Adipocyte (in vitro differentiated cells): ENCODE measurements around the gene MLN.

Source experiments
- DNase-seq: peaks from one replicate; pipeline ENCODE4 v3.0.0-alpha.2; 2015; ENCODE audit warnings: low read depth
- H3K27me3 ChIP-seq: replicated peaks from 2 replicates; pipeline ENCODE4 v1.7.0; 2013; ENCODE audit warnings: mild to moderate bottlenecking, low read length, moderate library complexity; ENCODE audit not compliant: control insufficient read depth, insufficient read depth
- H3K36me3 ChIP-seq: 2 replicates; pipeline ENCODE4 v1.7.0; 2013; ENCODE audit warnings: low read length, mild to moderate bottlenecking, moderate library complexity; ENCODE audit not compliant: control insufficient read depth, insufficient read depth, severe bottlenecking
- H3K4me1 ChIP-seq: 2 replicates; pipeline ENCODE4 v1.7.0; 2013; ENCODE audit warnings: mild to moderate bottlenecking, low read length, moderate library complexity; ENCODE audit not compliant: control insufficient read depth, insufficient read depth
- H3K4me3 ChIP-seq: 2 replicates; pipeline ENCODE4 v1.7.0; 2013; ENCODE audit warnings: mild to moderate bottlenecking, low read length, moderate library complexity
- H3K9ac ChIP-seq: 2 replicates; pipeline ENCODE4 v1.7.0; 2013; ENCODE audit warnings: mild to moderate bottlenecking, low read length, moderate library complexity
- H3K9me3 ChIP-seq: 2 replicates; pipeline ENCODE4 v1.7.0; 2013; ENCODE audit warnings: mild to moderate bottlenecking, low read length, moderate library complexity; ENCODE audit not compliant: control insufficient read depth

MLN gene

DNA sequence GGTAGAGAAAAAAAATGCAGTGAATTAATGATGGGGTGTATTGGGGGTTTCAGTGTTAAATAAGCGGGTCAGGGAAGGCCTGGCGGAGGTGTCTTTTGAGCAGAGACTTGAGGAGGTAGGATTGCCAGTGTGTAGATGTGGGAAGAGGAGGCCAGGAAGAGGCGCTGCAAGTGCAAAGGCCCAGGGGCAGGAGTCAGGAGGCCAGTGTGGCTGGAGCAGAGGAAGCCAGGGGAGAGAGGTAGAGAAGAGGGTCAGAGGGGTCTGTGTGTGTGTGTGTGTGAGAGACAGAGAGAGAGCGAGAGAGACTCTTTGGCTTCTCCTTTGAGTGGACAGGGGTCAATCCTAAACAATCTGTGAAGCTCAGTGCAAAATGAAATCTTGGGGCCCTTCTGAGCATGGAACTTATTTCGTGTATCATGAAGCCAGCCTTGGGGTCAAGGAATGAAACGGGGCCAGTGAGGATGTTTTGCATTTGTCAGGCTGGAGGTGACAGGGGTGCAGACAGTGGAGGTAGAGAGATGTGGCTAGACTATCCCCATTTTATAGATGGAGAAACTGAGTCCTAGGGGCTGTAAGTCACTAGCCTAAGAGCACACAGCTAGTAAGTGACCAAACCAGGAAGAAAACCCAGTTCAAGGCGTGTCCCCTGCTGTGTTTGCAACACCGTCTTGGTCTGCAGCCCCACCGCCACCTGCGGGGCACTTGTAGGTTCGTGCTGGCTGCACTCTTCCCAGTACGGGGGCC is 47.4 kb downstream of the MLN start:
- Histone ChIP-seq H3K4me3 (no peak overlapping the region), H3K9ac (no peak overlapping the region), H3K4me1 (peaks cover 7% of the 10 kb centered on the region), H3K9me3 (no peaks in the 10 kb centered on the region), H3K27me3 (peaks cover 33% of the 10 kb centered on the region), H3K36me3 (no peaks in the 10 kb centered on the region)
- DNase-seq, result no peak

GRCh38 chr6:33755070-33755869 is 48.5 kb downstream of the MLN start:
- no peak overlapping the region for H3K4me3 ChIP-seq
- no peaks in the 10 kb centered on the region for H3K9me3 ChIP-seq
- DNase-seq, result no peak
- no peaks in the 10 kb centered on the region for H3K36me3 ChIP-seq
- peaks cover 15% of the 10 kb centered on the region for H3K4me1 ChIP-seq
- H3K27me3 ChIP-seq, result peaks cover 33% of the 10 kb centered on the region
- no peak overlapping the region for H3K9ac ChIP-seq

DNA sequence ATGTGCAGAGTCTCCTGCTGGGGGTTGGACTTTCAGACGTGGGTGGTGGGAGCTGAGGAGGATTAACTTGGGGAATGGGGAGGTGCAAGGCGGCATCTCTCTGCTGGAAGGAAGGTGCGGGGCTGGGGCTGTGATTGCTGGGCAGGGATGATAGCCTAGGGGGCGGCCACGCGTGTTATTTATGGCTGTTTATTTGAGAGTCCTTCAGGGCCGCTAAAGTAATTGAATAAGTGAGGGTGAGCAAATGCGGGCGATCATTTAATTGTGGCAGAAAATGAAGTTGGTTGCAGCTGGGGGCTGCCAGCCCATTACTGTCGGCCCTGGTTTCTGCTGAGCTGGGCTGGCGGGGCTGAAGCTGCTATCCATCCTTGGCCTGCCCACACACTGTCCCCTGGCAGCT is 49.6 kb downstream of the MLN start:
- Histone ChIP-seq H3K9me3 (no peaks in the 10 kb centered on the region), H3K4me3 (no peak overlapping the region), H3K27me3 (peaks cover 33% of the 10 kb centered on the region), H3K36me3 (no peaks in the 10 kb centered on the region), H3K9ac (no peak overlapping the region), H3K4me1 (peaks cover 15% of the 10 kb centered on the region)
- DNase-seq, result no peak

GRCh38 chr6:33752646-33753015 is 51.2 kb downstream of the MLN start:
- Histone ChIP-seq H3K9me3 (no peaks in the 10 kb centered on the region), H3K36me3 (no peaks in the 10 kb centered on the region), H3K4me3 (no peak overlapping the region), H3K9ac (no peak overlapping the region), H3K4me1 (peaks cover 15% of the 10 kb centered on the region), H3K27me3 (peaks cover 30% of the 10 kb centered on the region)
- DNase-seq, result no peak

- Histone ChIP-seq H3K9me3 (no peaks in the 10 kb centered on the region), H3K4me3 (no peak overlapping the region), H3K27me3 (peaks cover 24% of the 10 kb centered on the region), H3K36me3 (no peaks in the 10 kb centered on the region), H3K9ac (no peak overlapping the region), H3K4me1 (peaks cover 15% of the 10 kb centered on the region)
- no peak for DNase-seq
Observed at GRCh38 chr6:33751771-33752645, 51.8 kb downstream of the MLN start.

- no peaks in the 10 kb centered on the region for H3K36me3 ChIP-seq
- peaks cover 14% of the 10 kb centered on the region for H3K27me3 ChIP-seq
- no peak overlapping the region for H3K4me3 ChIP-seq
- peaks cover 28% of the 10 kb centered on the region for H3K4me1 ChIP-seq
- no peak overlapping the region for H3K9ac ChIP-seq
- DNase-seq, result no peak
- no peaks in the 10 kb centered on the region for H3K9me3 ChIP-seq
Observed at GRCh38 chr6:33750244-33750991, 53.4 kb downstream of the MLN start.

GRCh38 chr6:33749401-33749800 is 54.4 kb downstream of the MLN start:
- no peak overlapping the region for H3K9ac ChIP-seq
- peaks cover 28% of the 10 kb centered on the region for H3K4me1 ChIP-seq
- no peak overlapping the region for H3K4me3 ChIP-seq
- DNase-seq, result no peak
- no peaks in the 10 kb centered on the region for H3K36me3 ChIP-seq
- H3K27me3 ChIP-seq, result peaks cover 14% of the 10 kb centered on the region
- H3K9me3 ChIP-seq, result no peaks in the 10 kb centered on the region

DNA sequence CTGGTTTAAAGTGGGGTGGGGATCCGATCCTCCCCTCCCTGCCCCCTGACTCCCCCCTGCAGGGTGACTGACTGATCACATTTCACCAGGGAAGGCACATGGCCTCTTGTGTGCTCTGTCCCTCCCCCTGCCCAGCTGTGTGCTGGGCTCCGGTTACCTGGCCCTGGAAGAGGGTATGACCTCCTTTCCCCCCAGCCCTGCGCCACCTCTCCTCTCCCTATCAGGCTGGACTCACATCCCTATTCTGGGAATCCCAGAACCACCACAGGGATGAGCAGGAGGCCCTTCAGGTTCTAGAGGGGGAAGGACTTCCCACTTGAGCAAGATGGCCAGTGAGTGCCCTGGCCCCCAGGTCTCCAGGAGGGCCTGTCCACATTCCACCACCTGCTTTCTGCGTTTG is 55.0 kb downstream of the MLN start:
- Histone ChIP-seq H3K9me3 (no peaks in the 10 kb centered on the region), H3K4me1 (peaks cover 28% of the 10 kb centered on the region), H3K4me3 (no peak overlapping the region), H3K27me3 (peaks cover 18% of the 10 kb centered on the region), H3K36me3 (no peaks in the 10 kb centered on the region), H3K9ac (no peak overlapping the region)
- DNase-seq, result no peak

DNA sequence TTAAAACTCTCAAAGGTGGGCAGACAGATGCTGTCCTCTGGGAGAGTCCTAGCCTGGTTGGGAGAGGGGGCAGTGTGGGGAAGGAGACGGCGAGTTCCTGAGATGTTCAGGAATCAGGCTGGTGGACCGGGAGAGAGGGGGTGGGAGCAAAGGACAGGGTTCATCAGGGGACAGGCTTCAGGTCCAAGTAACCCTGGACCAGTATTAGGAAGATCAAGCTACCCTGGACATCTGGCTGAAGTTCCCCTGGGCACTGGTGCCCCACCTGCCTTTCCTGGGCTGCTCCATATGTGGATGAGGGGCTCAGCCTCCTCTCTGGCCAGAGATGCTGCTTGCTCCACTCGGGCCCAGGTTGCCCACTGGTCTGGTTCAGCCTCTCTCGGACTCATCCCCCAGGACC is 56.0 kb downstream of the MLN start:
- H3K9ac ChIP-seq, result no peak overlapping the region
- DNase-seq, result no peak
- H3K4me1 ChIP-seq, result peaks cover 28% of the 10 kb centered on the region
- H3K27me3 ChIP-seq, result peaks cover 25% of the 10 kb centered on the region
- no peaks in the 10 kb centered on the region for H3K9me3 ChIP-seq
- no peak overlapping the region for H3K4me3 ChIP-seq
- H3K36me3 ChIP-seq, result no peaks in the 10 kb centered on the region

DNA sequence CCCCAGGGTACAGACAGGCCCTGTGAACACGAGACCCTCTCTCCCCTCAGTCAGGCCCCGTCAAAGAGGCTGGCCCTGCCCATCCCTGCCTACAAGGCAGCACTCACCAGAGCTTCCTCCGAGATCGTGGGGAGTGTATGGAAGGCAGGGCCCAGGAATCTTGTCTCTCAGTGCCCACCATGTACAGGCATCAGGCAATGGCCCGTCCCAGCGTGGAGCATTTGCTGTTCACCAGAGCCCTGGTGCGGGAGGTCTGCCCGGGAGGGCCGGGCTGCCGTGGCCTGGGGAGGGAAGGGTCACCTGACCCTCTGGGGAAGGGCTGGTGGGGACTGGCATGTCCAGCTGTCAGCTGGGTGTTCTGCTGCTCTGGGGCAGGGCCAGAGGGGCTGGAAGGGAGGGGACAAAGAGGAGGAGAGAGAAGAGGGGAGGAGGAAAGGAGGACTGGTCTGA is 57.1 kb downstream of the MLN start, which contains the start of gene IP6K3:
Gene IP6K3 (minus strand): TSS at position 255 of the 450 bp plus-strand sequence. CDS start 11,429 bp downstream, outside the sequence.
- Histone ChIP-seq H3K9ac (no peak within 1 kb of the TSS), H3K4me3 (no peak within 1 kb of the TSS), H3K9me3 (no peaks in the 10 kb centered on the region), H3K36me3 (no peaks in the 10 kb centered on the region), H3K4me1 (peaks cover 24% of the 10 kb centered on the region), H3K27me3 (peaks cover 22% of the 10 kb centered on the region)
- no peak for DNase-seq
